ELR (cell line): Measurements from ENCODE around the gene TBCK.
"Not testable (repeated sequence)": the region's sequence is repeated elsewhere in the genome, so short reads cannot be mapped to it uniquely, and the experiment has no call there.

Experiments used
- DNase-seq: peaks from one replicate; pipeline ENCODE4 v3.0.0-alpha.2; 2015; ENCODE audit warnings: low read depth

The TBCK gene

GRCh38 chr4:106114270-106114669 lies 201.7 kb downstream of the TBCK start:
- DNase-seq: no peak

- DNase-seq: not testable (repeated sequence)
Observed at GRCh38 chr4:106111778-106112469, 204.1 kb downstream of the TBCK start.

- no peak for DNase-seq
Observed at GRCh38 chr4:106109929-106110328, 206.1 kb downstream of the TBCK start.

GRCh38 chr4:106105697-106106096 lies 210.3 kb downstream of the TBCK start:
- no peak for DNase-seq

- DNase-seq: no peak
Observed at GRCh38 chr4:106104276-106104675, 211.7 kb downstream of the TBCK start.

GRCh38 chr4:106096454-106096853 lies 219.6 kb downstream of the TBCK start:
- no peak for DNase-seq

GRCh38 chr4:106095408-106095807 lies 220.6 kb downstream of the TBCK start:
- no peak for DNase-seq

GRCh38 chr4:106092361-106093040 lies 223.5 kb downstream of the TBCK start:
- DNase-seq: no peak

GRCh38 chr4:106090826-106091225 lies 225.2 kb downstream of the TBCK start:
- no peak for DNase-seq

GRCh38 chr4:106083065-106083464 lies 232.9 kb downstream of the TBCK start:
- DNase-seq: no peak

GRCh38 chr4:106080376-106080775 lies 235.6 kb downstream of the TBCK start:
- DNase-seq: no peak

- DNase-seq: no peak
Observed at GRCh38 chr4:106079616-106080015, 236.4 kb downstream of the TBCK start.

- no peak for DNase-seq
Observed at GRCh38 chr4:106065018-106065417, 251.0 kb downstream of the TBCK start.

- DNase-seq: no peak
Observed at GRCh38 chr4:106063009-106063408, 253.0 kb downstream of the TBCK start.

- DNase-seq: peak; percentile 58
Observed at GRCh38 chr4:106062452-106062875, 253.5 kb downstream of the TBCK start.

- no peak for DNase-seq
Observed at GRCh38 chr4:106058921-106059320, 257.1 kb downstream of the TBCK start.

GRCh38 chr4:106056914-106057313 lies 259.1 kb downstream of the TBCK start:
- DNase-seq: no peak

GRCh38 chr4:106051514-106051913 lies 264.5 kb downstream of the TBCK start:
- DNase-seq: no peak

GRCh38 chr4:106049490-106049889 lies 266.5 kb downstream of the TBCK start:
- no peak for DNase-seq

GRCh38 chr4:106048250-106048971 lies 267.6 kb downstream of the TBCK start:
- no peak for DNase-seq

- no peak for DNase-seq
Observed at GRCh38 chr4:106046083-106046482, 269.9 kb downstream of the TBCK start.

GRCh38 chr4:106041294-106042002 lies 274.6 kb downstream of the TBCK start:
- DNase-seq: no peak
